Measurements from ENCODE around the gene PTPN6.

GRCh38 chr12:6970096-6970527 is 19.0 kb downstream of the PTPN6 start:
- TF ChIP-seq CTCF (IDR thresholded peaks at IDR 0.05; ENCODE audit: insufficient read depth, low read length) (no peak), REST (IDR thresholded peaks at IDR 0.05; ENCODE audit: insufficient replicate concordance, low read depth) (no peak), GABPA (IDR thresholded peaks at IDR 0.05; ENCODE audit: low read depth) (no peak), POLR2AphosphoS5 (IDR thresholded peaks at IDR 0.05; ENCODE audit: low read depth) (no peak; the same call in 1 of the 2 replicates)
